Fibroblast of gingiva (primary cell): ENCODE measurements around the gene DPYD.

ENCODE experiments used
- DNase-seq: peaks from one replicate; pipeline ENCODE4 v3.0.0-alpha.2; 2011; ENCODE audit warnings: low read depth

DPYD gene

GRCh38 chr1:97091679-97092078, 829.2 kb downstream of the DPYD start:
- DNase-seq, result no peak

GRCh38 chr1:97091263-97091662, 829.6 kb downstream of the DPYD start:
- no peak for DNase-seq

- DNase-seq, result no peak
Observed at GRCh38 chr1:97090725-97091124, 830.1 kb downstream of the DPYD start.

GRCh38 chr1:97089173-97089572, 831.7 kb downstream of the DPYD start:
- no peak for DNase-seq

- no peak for DNase-seq
Observed at GRCh38 chr1:97088391-97088790, 832.4 kb downstream of the DPYD start.

- DNase-seq, result no peak
Observed at GRCh38 chr1:97084546-97084945, 836.3 kb downstream of the DPYD start.

- no peak for DNase-seq
Observed at GRCh38 chr1:97082160-97082848, 838.5 kb downstream of the DPYD start.

GRCh38 chr1:97078872-97079271, 842.0 kb downstream of the DPYD start:
- DNase-seq, result no peak

GRCh38 chr1:97077221-97077620, 843.6 kb downstream of the DPYD start:
- DNase-seq, result no peak

- DNase-seq, result no peak
Observed at GRCh38 chr1:97074771-97075170, 846.1 kb downstream of the DPYD start.

GRCh38 chr1:97073936-97074335, 846.9 kb downstream of the DPYD start:
- no peak for DNase-seq

- no peak for DNase-seq
Observed at GRCh38 chr1:97073169-97073568, 847.7 kb downstream of the DPYD start.

GRCh38 chr1:97071173-97071572, 849.7 kb downstream of the DPYD start:
- DNase-seq, result no peak

GRCh38 chr1:97070376-97070775, 850.5 kb downstream of the DPYD start:
- DNase-seq, result no peak

GRCh38 chr1:97069312-97069711, 851.5 kb downstream of the DPYD start:
- no peak for DNase-seq

GRCh38 chr1:97066860-97067259, 854.0 kb downstream of the DPYD start:
- DNase-seq, result no peak

- DNase-seq, result peak; percentile 42
Observed at GRCh38 chr1:97063532-97063931, 857.3 kb downstream of the DPYD start.

- no peak for DNase-seq
Observed at GRCh38 chr1:97061604-97062003, 859.2 kb downstream of the DPYD start.

- no peak for DNase-seq
Observed at GRCh38 chr1:97056386-97056785, 864.4 kb downstream of the DPYD start.

GRCh38 chr1:97053268-97053667, 867.6 kb downstream of the DPYD start:
- no peak for DNase-seq

- DNase-seq, result no peak
Observed at GRCh38 chr1:97051823-97052222, 869.0 kb downstream of the DPYD start.

GRCh38 chr1:97050506-97050905, 870.3 kb downstream of the DPYD start:
- DNase-seq, result peak; percentile 36

GRCh38 chr1:97047421-97047793, 873.4 kb downstream of the DPYD start:
- peak; percentile 84 for DNase-seq

GRCh38 chr1:97046765-97047420, 873.9 kb downstream of the DPYD start:
- no peak for DNase-seq
